Cardiac fibroblast (primary cell): Measurements from ENCODE around the gene ACKR4.
"Not testable (repeated sequence)": the region's sequence is repeated elsewhere in the genome, so short reads cannot be mapped to it uniquely, and the experiment has no call there.

ENCODE experiments used
- DNase-seq, 2 donors: peaks; one replicate each; pipeline versions ENCODE4 v3.0.0 to v3.0.0-alpha.2; 2010; ENCODE audit warnings: low read depth in 2 of 2
- H3K4me3 ChIP-seq, 2 donors: replicated peaks in 1 of 2; 1 replicate in 1 of 2; 2 replicates in 1 of 2; pipeline ENCODE4 v1.5.1; 2011; ENCODE audit warnings: low read depth in 2 of 2, low read length in 2 of 2, mild to moderate bottlenecking in 2 of 2, moderate library complexity in 1 of 2
- TF ChIP-seq, protein P1 (sequence below): IDR thresholded peaks from one replicate; pipeline ENCODE4 v1.5.1; 2011; ENCODE audit warnings: low read depth, mild to moderate bottlenecking, low read length, inconsistent platforms

The ACKR4 gene

DNA sequence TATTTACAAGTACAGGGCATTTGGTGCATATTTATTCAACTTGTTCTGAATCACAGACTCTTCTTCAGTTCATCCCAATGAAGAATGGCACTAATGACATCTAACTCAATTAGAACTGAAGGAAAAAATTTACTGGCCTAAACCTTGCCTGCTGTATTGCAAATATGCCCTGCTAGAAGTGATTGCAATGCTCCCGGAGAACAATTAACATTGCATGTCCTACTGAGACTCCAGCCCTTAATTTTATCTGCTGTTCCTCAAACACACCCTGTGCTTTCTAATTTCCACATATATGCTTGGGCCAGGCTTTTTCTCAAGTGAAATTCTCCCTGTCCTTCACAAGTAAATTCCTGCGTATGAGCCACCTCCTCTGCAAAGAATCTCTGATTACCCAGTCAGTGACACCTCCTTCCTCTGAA lies 8.3 kb downstream of the ACKR4 start:
- TF ChIP-seq, protein P1, sequence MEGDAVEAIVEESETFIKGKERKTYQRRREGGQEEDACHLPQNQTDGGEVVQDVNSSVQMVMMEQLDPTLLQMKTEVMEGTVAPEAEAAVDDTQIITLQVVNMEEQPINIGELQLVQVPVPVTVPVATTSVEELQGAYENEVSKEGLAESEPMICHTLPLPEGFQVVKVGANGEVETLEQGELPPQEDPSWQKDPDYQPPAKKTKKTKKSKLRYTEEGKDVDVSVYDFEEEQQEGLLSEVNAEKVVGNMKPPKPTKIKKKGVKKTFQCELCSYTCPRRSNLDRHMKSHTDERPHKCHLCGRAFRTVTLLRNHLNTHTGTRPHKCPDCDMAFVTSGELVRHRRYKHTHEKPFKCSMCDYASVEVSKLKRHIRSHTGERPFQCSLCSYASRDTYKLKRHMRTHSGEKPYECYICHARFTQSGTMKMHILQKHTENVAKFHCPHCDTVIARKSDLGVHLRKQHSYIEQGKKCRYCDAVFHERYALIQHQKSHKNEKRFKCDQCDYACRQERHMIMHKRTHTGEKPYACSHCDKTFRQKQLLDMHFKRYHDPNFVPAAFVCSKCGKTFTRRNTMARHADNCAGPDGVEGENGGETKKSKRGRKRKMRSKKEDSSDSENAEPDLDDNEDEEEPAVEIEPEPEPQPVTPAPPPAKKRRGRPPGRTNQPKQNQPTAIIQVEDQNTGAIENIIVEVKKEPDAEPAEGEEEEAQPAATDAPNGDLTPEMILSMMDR: no peak
- H3K4me3 ChIP-seq: no peak overlapping the region
- DNase-seq: peak; percentile 49 to 54

DNA sequence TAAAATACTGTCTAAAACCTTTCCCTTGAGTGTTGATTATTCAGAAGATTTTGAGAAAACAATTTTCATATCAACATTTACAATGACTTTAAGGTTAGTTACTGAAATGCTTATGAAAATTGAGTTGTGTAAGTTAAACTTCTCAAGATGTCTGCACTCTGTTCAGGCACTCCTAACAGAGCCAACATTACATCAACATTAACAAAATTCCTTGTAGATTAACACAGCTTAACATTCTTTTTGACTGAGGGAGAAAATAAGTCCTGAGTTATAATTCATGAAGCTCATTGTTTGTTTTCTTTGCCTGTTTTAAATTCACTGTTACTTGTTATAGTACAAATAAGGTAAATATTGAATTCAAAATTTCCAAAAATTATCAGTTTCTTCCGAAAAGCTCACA lies 9.0 kb downstream of the ACKR4 start:
- DNase-seq: peak; percentile 49 to 76
- TF ChIP-seq, protein P1: no peak
- H3K4me3 ChIP-seq: no peak overlapping the region

DNA sequence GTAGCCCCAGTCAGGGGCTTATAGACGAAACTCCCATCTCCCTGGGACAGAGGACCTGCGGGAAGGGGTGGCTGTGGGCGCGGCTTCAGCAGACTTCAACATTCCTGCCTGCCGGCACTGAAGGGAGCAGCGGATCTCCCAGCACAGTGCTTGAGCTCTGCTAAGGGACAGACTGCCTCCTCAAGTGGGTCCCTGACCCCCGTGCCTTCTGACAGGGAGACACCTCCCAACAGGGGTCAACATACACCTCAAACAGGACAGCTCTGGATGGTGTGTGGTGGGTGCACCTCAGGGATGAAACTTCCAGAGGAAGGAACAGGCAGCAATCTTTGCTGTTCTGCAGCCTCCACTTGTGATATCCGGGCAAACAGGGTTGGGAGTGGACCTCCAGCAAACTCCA lies 9.6 kb downstream of the ACKR4 start:
- peak in 1 of 2 donors; percentile 11 for DNase-seq
- not testable (repeated sequence) for H3K4me3 ChIP-seq

DNA sequence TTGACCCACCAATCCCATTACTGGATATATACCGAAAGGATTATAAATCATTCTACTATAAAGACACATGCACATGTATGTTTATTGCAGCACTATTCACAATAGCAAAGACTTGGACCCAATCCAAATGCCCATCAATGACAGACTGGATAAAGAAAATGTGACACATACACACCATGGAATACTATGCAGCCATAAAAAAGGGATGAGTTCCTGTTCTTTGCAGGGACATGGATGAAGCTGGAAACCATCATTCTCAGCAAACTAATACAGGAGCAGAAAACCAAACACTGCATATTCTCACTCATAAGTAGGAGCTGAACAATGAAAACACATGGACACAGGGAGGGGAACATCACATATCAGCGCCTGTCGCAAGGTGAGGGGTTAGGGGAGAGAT lies 18.2 kb downstream of the ACKR4 start:
- not testable (repeated sequence) for DNase-seq

DNA sequence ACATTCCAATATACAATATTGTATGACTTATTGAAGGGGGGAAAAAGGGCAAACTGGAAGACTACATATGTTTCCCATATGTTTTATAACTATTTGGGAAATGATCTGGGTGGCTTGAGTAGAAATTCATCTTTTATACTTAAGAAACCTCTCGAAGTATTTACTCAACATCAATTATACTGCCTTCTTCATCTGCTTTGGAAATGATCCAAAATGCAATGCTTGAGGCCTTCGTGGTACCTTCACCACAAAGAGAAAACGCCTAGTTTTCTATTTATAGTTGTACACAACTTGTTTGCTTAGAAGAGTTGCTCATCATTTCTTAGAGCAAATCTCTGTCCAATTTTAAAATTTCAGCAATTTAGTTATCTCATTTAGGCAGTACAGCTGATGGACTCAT lies 18.8 kb downstream of the ACKR4 start:
- peak in 1 of 2 donors; percentile 22 for DNase-seq
- TF ChIP-seq, protein P1: no peak
- no peak overlapping the region for H3K4me3 ChIP-seq

More for the DNA sequence above, 18.2 kb downstream of the ACKR4 start:
- not testable (repeated sequence) for H3K4me3 ChIP-seq

DNA sequence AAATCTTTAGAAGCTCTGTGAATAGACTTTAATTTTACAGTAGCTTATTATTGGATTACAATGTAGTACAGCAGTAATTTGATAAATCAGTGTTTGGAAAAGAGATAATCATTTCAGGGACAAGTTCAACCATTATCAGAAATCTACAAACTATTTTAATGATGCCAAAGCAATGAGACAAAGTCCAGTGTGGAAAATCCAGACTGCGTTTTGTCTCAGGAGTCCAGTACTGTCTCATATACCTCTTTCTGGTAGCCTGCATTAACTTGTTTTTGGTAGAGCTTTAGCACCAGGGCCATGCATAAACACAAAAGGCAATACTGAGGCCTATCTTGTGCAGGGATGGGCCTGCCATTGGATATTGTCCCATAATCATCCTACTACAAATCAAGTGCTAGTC lies 19.7 kb downstream of the ACKR4 start:
- no peak overlapping the region for H3K4me3 ChIP-seq
- no peak for DNase-seq
- TF ChIP-seq, protein P1: no peak

DNA sequence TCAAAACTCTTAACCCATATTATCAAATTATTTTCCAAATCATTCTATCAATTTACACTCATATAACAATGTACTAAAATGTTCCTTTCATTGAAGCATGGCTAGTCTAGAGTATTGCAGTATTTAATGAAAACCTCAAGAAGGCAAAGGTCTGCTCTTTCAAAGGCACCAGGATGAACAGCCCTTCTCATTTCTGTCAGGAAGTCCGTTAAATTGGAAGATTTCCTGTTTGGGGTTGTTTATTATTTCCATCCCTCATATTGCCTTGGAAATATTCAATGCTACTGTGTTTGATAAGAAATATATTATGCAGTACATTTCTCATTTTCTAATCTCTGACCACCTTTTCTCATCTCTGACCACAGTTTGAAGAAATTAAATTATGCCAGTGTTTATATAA lies 25.1 kb downstream of the ACKR4 start:
- TF ChIP-seq, protein P1: no peak

DNA sequence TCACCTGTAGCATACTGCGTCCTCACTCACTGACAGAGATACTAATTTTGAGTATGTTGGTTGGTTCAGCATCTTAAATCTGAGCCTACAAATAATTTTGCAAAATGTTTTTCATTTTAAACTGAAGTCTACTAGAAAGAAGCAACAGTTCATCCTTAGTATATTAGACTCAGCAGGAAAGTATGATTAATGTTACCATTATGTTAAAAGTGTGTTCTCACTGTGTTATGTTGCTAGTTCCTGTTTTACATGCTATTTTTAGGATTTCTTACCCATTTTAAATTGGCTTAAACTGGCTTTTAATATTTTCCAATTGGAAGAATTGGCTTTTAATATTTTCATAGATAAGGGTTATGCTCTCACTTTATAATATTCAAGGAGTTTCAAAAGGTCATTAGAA lies 25.7 kb downstream of the ACKR4 start:
- DNase-seq: no peak
- TF ChIP-seq, protein P1: no peak
- H3K4me3 ChIP-seq: no peak overlapping the region

More for the DNA sequence above, 25.1 kb downstream of the ACKR4 start:
- no peak for DNase-seq
- H3K4me3 ChIP-seq: no peak overlapping the region
